NCI-H1930 (cell line): ENCODE measurements around the gene ZNF518A.
"Not testable (repeated sequence)": the region's sequence is repeated elsewhere in the genome, so short reads cannot be mapped to it uniquely, and the experiment has no call there.

ENCODE experiments used
- DNase-seq, 2 experiments: peaks; one replicate each; lab custom pipeline; 2025; lab: John Stamatoyannopoulos, UW

The ZNF518A gene

GRCh38 chr10:96133135-96133534 is 3.0 kb downstream of the ZNF518A start:
- DNase-seq, result no peak

GRCh38 chr10:96136810-96137209 is 6.7 kb downstream of the ZNF518A start:
- DNase-seq, result no peak

- DNase-seq, result no peak
Measured at GRCh38 chr10:96137567-96137966, 7.5 kb downstream of the ZNF518A start.

GRCh38 chr10:96138102-96138501 is 8.0 kb downstream of the ZNF518A start:
- no peak for DNase-seq

- no peak for DNase-seq
Measured at GRCh38 chr10:96152437-96152836, 22.3 kb downstream of the ZNF518A start.

- no peak for DNase-seq
Measured at GRCh38 chr10:96153070-96153469, 23.0 kb downstream of the ZNF518A start.

- DNase-seq, result no peak
Measured at GRCh38 chr10:96165726-96166125, 35.6 kb downstream of the ZNF518A start.

- DNase-seq, result no peak
Measured at GRCh38 chr10:96168546-96168945, 38.4 kb downstream of the ZNF518A start.

- DNase-seq, result no peak
Measured at GRCh38 chr10:96170230-96170629, 40.1 kb downstream of the ZNF518A start.

GRCh38 chr10:96172666-96173065 is 42.6 kb downstream of the ZNF518A start:
- no peak for DNase-seq

- no peak for DNase-seq
Measured at GRCh38 chr10:96176985-96177384, 46.9 kb downstream of the ZNF518A start.

GRCh38 chr10:96188421-96188820 is 58.3 kb downstream of the ZNF518A start:
- no peak for DNase-seq

GRCh38 chr10:96188916-96189315 is 58.8 kb downstream of the ZNF518A start:
- DNase-seq, result no peak

- DNase-seq, result not testable (repeated sequence)
Measured at GRCh38 chr10:96189505-96189904, 59.4 kb downstream of the ZNF518A start.

- DNase-seq, result no peak
Measured at GRCh38 chr10:96201525-96201924, 71.4 kb downstream of the ZNF518A start.

- DNase-seq, result no peak
Measured at GRCh38 chr10:96205580-96205979, 75.5 kb downstream of the ZNF518A start.

- DNase-seq, result no peak
Measured at GRCh38 chr10:96208271-96208670, 78.2 kb downstream of the ZNF518A start.

GRCh38 chr10:96208946-96209345 is 78.8 kb downstream of the ZNF518A start:
- DNase-seq, result no peak

GRCh38 chr10:96211764-96212163 is 81.7 kb downstream of the ZNF518A start:
- no peak for DNase-seq

GRCh38 chr10:96212911-96213310 is 82.8 kb downstream of the ZNF518A start:
- no peak for DNase-seq
